T-helper 2 cell treated with Interferon-gamma antibody and Interleukin-4, amounts not matched to agents 100 ng/mL and 5 ng/mL, for 36 hours (primary cell): ENCODE measurements around the gene LZTR1. TPM values are rescaled to one million over a fixed set of nuclear protein-coding genes. Genes with fewer than 3 reads are reported as not detected.

Experiments used
- intact Hi-C: fragments of 100-400 bp; cut with micrococcal nuclease; formaldehyde crosslinking; loops from one replicate; pipeline ENCODE4 v1.15.1; 2023
- total RNA-seq: library from RNA; stranded (reverse); gene quantifications from 2 replicates; pipeline ENCODE4 v1.2.3, GENCODE V29; 2022

LZTR1 gene
- total RNA-seq, 1 donor from 2014 or later: 67.1 TPM

DNA sequence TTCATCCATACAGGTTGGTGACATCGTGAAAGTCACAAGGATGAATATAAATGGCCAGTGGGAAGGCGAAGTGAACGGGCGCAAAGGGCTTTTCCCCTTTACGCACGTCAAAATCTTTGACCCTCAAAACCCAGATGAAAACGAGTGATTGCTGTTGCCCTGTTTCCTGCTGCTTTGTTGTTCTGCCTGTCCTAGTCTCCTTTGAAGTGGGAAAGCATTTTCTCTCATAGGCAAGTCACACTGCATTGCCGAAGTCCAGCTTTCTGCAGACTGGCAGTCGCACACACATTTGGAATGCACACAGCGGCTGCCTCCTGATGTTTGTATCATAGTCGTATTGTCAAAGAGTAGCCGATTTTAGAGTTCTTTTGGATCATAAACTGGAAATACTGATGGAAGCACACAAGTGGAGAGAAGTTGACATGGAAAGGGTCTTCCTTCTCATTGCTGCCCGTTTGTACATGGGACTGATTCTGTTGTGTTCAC is 32.4 kb upstream of the LZTR1 start:
- intact Hi-C loops: loop anchor here (10.0 kb wide), 1 partner anchor 65 kb away; no protein-coding TSS in a partner anchor

DNA sequence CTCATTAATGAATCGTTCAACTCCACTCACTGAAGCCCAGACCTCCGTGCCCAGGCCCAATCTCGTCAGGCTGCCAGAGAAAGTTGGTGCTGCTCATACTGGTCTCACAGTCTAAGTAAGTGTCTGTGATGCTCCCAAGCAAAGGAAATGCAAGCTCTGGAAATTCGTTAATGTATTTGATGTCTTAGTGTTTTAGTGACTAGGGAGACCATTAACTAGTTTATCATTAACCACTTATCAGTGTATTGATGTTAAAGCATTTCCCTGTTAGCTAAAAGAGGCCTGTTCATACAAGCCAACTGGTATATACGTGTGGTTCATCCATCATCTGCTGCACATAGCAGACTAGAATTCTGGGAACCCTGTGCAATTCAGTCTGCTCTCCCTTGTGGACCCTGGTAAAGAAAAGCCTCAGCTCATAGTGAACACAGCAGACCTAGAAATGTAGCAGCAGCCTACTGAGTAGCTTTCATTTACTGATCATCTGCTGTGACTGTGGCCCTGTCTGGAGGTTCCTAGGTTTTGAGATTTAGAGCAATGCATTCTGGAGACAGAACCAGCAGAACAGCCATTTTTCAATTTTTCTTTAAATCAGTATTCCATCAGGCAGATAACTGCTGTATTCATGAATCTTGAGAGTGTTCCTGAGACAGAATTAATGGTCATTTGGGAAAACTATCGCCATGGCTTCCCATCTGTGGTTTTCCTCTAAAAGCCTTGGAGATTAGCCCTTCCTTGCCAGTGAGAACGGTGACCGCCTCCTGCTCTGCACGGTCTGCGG is 30.8 kb upstream of the LZTR1 start:
- intact Hi-C loops: loop anchor here (10.0 kb wide), 1 partner anchor 67 kb away; no protein-coding TSS in a partner anchor

DNA sequence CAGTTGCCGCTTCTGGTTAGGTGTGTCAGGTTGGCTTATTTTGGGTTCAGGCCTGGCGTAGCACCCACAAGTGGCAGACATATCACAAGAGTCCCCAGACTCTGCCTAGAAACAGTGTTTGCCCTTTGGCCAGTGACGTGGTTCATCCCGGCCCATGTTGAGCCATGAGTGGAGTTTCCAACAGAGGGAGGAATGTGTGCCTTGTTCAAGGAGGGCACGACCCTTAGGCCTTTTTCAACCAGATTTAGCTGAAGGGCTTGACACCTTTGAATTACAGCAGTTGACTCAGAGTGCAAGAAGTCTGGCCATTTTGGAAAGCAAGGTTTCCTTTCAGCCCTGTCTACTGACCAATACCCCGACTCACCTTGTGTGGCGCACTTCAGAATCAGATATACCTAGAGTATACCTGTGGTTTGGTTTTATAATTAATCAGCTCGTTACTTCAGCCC is 30.1 kb upstream of the LZTR1 start:
- intact Hi-C loops: loop anchor here (10.0 kb wide), 1 partner anchor 67 kb away; no protein-coding TSS in a partner anchor

DNA sequence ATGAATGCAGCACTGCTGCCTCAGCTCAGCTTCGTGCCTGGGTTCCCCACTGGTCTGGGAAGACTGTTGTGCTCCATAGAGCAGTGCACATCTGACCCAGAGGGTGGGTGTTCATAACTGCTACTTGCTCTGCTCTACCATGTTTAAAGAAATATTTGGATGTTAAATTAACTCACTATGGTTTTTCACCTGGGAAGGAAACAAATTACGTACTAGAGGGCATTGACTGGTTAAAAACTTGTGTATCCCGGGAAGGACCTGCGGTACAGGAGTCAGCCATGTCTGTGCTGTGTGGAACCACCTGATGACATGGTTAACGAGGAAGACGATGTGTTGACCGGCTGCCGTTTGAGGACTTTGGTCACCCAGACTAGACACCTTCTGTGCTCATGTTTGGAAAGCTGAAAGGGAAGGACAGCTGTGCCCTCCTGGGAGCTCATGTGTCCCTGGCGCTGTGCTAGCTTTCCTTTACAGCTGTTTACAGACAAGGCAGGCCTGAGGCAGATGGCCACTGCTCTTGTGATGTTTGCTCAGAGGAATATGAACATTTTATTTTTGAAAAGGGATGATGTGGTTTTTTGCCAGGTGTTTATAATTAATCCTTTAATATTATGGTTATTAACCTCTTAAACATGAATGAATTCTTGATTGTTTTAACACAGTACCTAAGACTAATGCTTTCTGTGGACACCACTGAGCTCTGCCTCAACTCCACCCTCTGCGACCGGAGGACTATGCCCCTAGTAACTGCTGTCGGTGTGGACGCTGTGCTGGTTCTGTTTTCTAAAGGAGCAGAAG is 29.4 kb upstream of the LZTR1 start:
- intact Hi-C loops: loop anchor here (10.0 kb wide), 1 partner anchor 68 kb away; no protein-coding TSS in a partner anchor

DNA sequence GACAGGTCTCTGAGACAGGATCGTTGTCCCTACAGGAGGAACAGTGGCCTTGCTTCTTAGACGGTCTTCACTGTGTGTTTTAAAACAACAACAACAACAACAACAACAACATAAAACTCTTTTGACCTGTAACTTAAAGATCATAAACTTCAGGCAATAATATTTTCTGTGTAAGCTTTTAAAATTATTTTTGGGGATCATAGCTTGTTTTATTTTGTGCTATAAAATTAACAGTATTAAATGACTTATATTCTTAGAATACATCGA is 28.8 kb upstream of the LZTR1 start:
- intact Hi-C loops: loop anchor here (10.0 kb wide), 1 partner anchor 68 kb away; no protein-coding TSS in a partner anchor

DNA sequence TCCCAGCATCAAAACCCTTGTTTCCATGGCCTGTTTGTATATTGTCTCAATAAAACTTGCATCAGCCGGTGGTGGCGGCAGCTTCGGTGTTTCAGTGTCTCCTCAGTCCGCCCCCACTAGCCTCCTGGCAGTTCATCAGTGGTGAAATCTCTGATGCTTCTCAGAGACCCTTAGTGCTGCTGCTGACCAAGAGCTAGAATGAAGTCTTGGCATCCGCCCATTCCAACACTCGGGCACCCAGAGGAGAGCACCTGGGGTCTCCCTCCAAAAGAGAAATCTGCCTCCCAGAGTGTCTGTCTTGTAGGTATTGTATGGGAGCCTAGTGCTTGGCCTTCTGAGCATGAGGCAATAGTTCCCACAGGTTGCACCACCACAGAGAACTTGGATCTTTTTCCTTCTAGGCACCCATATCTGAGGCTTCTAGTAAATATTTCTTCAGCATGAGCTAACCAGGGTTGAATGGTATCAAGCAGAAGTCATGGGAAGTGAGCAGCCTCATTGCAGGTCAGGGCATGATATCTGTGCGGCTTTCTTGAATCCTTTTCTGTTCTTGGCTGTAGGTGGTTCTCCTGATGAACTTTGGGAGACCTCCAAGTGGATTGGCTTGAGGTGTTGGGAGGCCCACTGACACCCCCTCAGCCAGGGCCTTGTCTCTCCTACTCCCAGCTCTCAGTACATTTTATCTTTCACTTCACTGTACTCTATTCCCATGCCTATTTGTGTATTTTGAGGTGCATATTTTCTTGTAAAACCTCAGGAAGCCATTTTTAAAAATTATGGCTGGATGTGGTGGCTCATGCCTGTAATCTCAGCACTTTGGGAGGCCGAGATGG is 28.2 kb upstream of the LZTR1 start:
- intact Hi-C loops: loop anchor here (10.0 kb wide), 1 partner anchor 69 kb away; no protein-coding TSS in a partner anchor

DNA sequence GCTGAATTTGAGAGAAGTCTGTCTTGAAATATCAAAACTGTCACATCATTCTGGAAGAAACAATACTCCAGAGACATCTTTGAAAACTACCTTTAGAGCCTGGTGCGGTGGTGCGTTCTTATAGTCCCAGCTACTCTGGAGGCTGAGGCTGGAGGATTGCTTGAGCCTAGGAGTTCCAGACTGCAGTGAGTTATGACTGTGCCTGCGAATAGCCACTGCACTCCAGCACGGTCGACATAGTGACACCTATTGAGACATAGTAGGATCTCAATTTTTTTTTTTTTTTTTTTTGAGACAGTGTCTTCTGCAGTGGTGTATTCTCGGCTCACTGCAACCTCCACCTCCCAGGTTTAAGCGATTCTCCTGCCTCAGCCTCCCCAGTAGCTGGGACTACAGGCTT is 26.5 kb upstream of the LZTR1 start:
- intact Hi-C loops: loop anchor here (10.0 kb wide), 1 partner anchor 71 kb away; no protein-coding TSS in a partner anchor

DNA sequence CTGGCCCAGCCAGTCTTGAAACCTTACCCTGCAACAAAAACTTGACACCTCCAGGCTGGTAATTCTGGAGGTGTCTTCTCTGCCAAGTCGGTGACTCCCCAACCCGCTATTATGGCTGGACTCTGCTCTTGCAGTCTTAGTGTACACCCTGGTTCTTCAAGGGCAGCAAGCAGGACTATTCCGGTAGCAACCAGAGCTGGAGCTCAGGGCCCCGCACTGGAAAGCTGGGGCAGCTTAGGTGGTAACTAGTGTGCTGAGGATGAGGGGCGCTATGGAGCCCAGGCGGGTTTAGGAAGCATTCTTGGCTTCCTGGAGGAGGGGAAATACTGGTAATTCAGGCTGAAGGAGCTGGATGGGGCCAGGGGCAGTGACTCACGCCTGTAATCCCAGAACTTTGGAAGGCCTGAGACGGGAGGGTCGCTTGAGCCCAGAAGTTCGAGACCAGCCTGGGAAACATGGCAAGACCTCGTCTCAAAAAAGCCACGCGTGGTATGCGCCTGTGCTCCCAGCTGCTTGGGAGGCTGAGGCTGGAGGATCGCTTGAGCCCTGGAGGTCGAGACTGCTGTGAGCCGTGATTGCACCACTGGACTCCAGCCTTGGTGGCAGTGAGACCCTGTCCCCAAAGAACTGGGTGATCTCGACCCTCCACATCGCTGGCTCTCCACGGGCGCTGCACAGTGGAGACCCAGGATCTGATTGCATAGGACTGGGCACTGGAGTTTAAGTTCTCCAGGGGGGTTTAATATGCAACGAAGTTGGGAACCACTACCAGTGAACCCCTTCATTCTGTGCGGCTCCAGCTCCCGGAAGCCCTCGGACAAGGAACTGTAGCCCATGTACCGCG is 25.6 kb upstream of the LZTR1 start:
- intact Hi-C loops: loop anchor here (10.0 kb wide), 1 partner anchor 72 kb away; no protein-coding TSS in a partner anchor

DNA sequence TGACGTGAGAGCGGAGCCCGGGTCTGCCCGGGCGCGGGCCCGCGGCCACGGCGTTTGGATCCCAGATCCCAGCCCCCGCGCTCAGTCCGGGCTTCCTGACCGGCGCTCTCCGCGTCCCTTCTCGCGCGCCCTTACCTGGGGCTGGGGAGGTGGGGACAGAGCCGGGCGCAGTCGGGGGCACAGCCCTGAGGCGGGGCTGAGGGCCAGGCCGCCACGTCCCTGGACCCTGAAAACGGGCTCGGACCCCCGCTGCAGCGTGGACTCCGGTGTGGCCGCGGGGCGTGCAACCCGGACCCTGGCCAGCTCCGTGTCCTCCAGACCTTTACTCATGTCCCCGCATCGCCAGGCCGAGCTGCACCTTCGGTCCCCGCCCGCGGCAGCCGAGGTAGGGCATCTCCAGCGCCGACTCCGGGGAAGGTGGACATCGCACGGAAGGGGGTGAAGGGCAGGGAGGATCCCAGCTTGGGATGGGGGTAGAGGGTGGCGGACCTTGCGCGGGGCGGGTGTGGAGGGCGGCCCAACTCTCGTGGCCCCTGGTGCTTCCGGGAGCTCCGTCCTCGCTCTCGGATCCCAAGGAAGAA is 24.9 kb upstream of the LZTR1 start:
- intact Hi-C loops: loop anchor here (10.0 kb wide), 1 partner anchor 72 kb away; no protein-coding TSS in a partner anchor

DNA sequence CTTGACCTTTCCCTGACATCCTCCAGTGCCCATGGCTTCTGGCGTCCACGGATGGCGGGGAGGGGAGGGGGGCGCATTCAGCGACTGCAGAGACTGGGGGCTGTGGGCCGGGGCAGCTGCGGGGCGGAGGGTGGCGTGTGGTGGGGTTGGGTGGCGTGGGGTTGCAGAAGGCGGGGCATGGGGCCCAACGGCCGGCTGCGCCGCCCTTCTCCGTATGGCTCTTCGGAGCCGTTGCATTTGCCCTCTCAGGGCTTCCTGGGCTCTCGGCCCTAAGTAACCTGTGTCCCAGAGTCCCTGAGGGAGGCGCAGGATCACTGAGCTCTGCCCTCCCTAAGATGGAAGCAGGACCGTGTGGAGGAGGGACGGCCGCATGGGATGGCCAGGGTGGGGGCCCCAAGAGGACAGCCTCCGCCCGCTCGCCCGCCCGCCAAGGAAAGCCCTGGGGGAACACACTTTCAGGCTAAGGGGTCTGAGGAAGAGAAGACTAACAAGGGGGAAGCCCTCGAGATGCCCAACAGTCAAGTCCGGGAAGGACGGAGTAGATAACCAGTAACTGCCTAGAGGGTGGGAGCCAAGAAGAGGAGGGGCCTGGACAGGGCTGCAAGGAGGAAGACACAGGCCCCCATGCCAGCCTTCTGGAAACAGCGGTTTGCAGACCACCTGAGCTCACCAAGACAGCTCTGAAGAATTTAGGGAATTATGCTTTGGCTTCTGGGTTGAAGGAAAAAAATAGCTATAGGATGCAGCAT is 24.2 kb upstream of the LZTR1 start:
- intact Hi-C loops: loop anchor here (10.0 kb wide), 1 partner anchor 73 kb away; no protein-coding TSS in a partner anchor

DNA sequence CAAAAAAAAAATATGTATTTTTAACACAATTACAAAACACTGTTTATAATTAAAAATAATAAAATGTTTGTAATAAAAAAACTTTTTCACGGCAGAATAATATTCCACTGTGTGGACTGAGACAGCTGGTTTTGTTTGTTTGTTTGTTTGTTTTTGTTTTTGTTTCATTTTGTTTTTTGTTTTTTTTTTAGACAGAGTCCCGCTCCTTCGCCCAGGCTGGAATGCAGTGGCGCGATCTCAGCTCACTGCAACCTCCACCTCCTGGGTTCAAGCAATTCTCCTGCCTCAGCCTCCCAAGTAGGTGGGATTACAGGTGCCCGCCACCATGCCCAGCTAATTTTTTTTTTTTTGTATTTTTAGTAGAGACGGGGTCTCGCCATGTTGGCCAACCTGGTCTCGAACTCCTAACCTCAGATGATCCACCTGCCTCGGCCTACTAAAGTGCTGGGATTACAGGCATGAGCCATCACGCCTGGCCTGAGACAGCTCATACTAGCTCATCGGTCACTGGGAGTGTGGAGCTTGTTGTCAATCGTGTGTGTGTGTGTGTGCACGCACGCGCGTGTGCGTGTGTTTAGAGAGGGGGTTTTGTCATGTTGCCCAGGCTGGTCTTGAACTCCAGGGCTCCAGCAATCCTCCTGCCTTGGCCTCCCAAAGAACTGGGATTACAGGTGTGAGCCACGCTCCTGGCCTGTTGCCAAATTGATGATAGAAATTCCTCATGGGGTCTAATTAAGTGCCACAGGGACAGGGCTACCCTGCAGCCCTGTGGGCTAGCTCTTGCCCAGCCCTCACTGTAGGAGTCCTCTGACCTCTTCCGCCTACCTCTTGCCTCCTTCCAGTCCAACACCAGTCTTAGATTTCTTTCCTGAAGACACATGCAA is 22.3 kb upstream of the LZTR1 start:
- intact Hi-C loops: loop anchor here (10.0 kb wide), 1 partner anchor 75 kb away; no protein-coding TSS in a partner anchor

DNA sequence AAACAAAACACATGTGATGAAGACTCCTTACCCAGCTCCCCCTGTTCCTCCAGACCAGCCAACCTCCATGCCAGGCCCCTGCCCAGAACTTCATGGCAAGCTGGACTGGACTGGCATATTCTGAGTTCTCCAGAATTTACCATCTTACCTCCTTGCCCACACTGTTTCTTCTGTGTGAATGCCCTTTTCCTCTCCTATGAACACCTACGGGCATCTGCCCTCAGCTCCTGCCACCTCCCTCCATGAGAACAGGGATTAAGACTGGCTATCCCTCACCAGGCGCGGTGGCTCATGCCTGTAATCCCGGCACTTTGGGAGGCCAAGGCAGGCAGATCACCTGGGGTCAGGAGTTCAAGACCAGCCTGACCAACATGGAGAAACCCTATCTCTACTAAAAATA is 21.5 kb upstream of the LZTR1 start:
- intact Hi-C loops: no loop called here

DNA sequence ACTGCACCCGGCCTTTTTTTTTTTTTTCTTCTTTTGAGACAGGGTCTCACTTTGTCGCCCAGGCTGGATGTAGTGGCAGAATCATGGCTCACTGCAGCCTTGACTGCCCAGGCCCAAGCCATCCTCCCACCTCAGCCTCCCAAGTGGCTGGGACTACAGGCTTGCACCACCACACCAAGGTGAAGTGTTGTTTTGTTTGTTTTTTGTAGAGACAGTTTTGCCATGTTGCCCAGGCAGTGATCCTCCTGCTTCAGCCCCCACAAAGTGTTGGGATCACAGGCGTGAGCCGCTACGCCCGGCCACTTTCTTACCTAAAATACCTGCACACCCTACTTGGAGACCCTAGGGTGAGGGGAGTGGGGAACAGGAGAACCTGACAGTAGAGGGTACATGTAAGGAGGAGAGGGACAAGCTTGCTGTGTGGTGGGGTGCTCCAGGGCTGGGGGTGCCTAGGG is 19.6 kb upstream of the LZTR1 start:
- intact Hi-C loops: no loop called here

DNA sequence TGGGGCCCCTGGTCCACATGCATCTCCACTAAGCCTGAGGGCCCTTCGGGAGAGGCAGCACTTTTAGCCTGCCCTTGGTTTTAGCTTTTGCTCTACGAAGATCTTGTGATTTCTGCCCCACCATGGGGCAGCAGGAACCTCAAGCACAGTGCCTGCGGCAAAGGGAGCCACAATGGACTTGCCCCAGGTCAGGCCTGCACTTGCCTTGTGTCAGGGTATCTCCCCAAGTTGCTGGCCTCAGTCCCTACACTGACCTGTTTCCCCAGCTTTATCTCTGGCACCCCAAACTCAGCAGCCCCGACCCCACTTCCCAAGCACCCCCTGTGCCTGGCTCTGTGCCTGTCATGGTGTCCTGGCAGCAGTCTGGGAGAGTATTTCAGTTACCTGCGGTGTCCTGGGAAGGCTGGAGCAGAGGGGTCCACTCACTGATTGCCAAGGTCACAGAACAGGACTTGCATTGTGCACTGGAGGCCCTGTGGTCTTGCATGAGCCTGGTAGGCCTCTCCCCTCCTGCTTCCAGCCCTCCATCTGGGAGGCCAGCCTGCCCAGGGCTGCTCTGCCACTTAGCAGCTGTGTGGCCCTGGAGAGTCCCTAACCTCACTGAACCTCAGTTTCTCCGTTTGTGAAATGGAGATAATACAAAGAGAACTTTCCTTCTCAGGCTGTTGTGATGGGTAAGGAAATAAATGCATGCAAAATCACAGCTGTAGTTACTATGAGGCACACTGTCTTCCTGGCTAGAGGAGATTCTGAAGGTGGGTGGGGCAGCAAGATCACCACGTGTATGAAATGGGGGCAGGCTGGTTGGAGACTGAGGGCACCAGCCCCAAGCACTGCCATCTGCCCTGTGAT is 18.7 kb upstream of the LZTR1 start:
- intact Hi-C loops: no loop called here

DNA sequence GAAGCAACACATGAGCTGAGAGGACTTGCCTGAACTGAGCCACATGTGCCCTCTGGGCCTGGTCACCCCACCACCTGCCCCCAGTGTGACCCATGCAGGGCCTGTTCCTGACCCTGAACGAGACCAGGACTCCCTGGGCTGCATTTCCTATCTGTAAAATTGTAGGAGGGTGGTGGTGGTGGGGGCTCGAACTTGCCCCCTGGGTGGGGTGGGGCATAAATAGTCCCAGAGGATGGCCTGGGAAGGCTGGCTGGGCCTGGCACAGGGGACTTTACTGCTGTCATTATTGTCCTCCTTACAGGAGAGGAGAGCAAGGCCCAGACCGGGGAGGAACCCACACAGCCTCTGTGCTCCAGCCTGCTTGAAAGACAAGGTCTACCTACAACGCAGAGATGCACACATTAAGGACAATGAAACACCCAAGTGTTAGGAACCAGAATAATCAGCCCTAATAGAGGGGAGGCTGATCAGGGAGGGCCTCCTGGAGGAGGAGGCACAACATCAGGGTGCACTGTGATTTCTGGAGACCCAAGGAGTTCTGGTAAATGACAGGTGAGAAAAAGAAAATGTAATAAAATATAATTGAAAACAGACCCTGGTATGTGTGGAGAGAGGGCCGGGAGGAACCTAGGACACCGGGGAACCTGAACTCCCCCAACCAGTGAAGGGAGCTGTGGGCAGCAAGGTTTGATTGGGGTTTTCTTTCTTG is 17.9 kb upstream of the LZTR1 start:
- intact Hi-C loops: no loop called here

DNA sequence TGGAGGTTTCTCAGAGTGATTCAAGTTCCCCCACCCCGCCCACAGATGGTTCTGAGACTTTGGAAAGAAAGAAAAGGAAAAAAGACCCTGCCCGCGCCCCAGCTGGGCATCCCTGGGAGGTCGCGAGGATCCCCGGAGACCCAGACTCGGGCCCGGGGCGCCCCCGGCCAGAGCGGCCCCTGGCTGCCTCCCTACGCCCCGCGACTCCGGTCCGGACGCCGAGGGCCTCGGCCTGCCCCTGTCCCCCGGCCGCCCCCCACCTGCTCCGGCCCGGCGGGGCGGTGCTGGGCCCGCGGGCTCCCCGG is 17.3 kb upstream of the LZTR1 start:
- intact Hi-C loops: no loop called here
